ENCODE results near the gene COL9A3. TPM values are rescaled to one million over a fixed set of nuclear protein-coding genes. Genes with fewer than 3 reads are reported as not detected.

Gene COL9A3
- total RNA-seq, 1 experiment from 2014 or later, result 136 TPM

- no peak for DNase-seq (ENCODE audit: low spot score)
- CTCF ChIA-PET, result no interaction called here
- H3K9me3 Mint-ChIP-seq, result no peaks in the 10 kb centered on the region
- H3K27me3 Mint-ChIP-seq (ENCODE audit: low read depth), result peaks cover 18% of the 10 kb centered on the region
- H3K36me3 Mint-ChIP-seq, result peaks cover 30% of the 10 kb centered on the region
- H3K4me1 Mint-ChIP-seq, result peaks cover 5% of the 10 kb centered on the region
- no peak overlapping the region for H3K27ac Mint-ChIP-seq
- no peak overlapping the region for H3K4me3 Mint-ChIP-seq
- no peak for TF ChIP-seq IRF2 (CRISPR knock-in tag; IDR thresholded peaks at IDR 0.05; ENCODE audit: borderline replicate concordance, low read depth)
- no peak for TF ChIP-seq ZNF263 (CRISPR knock-in tag; IDR thresholded peaks at IDR 0.05; ENCODE audit: low read depth)
- no peak for TF ChIP-seq TCF7 (CRISPR knock-in tag; IDR thresholded peaks at IDR 0.05; ENCODE audit: low read depth)
- TF ChIP-seq EMX1 (CRISPR knock-in tag; IDR thresholded peaks at IDR 0.05), result no peak
- TF ChIP-seq SMAD4 (CRISPR knock-in tag; IDR thresholded peaks at IDR 0.05), result no peak
- TF ChIP-seq GRHL2 (CRISPR knock-in tag; IDR thresholded peaks at IDR 0.05; ENCODE audit: insufficient replicate concordance, severe bottlenecking), result no peak
- no peak for TF ChIP-seq ETV6 (CRISPR knock-in tag; IDR thresholded peaks at IDR 0.05)
- no peak for TF ChIP-seq ZNF671 (CRISPR knock-in tag; IDR thresholded peaks at IDR 0.05)
- TF ChIP-seq ELF4 (CRISPR knock-in tag; IDR thresholded peaks at IDR 0.05; ENCODE audit: low read depth), result no peak
- TF ChIP-seq NFE2L1 (CRISPR knock-in tag; IDR thresholded peaks at IDR 0.05), result no peak
- no peak for TF ChIP-seq CREB1 (CRISPR knock-in tag; IDR thresholded peaks at IDR 0.05)
- no peak for TF ChIP-seq E2F4 (CRISPR knock-in tag; IDR thresholded peaks at IDR 0.05; ENCODE audit: borderline replicate concordance, low read depth)
- no peak for TF ChIP-seq USF2 (CRISPR knock-in tag; IDR thresholded peaks at IDR 0.05)
- TF ChIP-seq AFF4 (CRISPR knock-in tag; IDR thresholded peaks at IDR 0.05; ENCODE audit: borderline replicate concordance), result no peak
- ATAC-seq, result no peak
- POLR2A ChIA-PET, result no interaction called here
Measured at GRCh38 chr20:62799459-62799858, 17.4 kb upstream of the COL9A3 start.

GRCh38 chr20:62799873-62800272 is 17.0 kb upstream of the COL9A3 start:
- ChIA-PET CTCF (no interaction called here), POLR2A (no interaction called here)
- TF ChIP-seq PRDM15 (CRISPR knock-in tag; IDR thresholded peaks at IDR 0.05) (no peak), GTF2I (CRISPR knock-in tag; conservative IDR thresholded peaks at IDR 0.05) (no peak)
- Mint-ChIP-seq H3K27me3 (ENCODE audit: low read depth) (peaks cover 14% of the 10 kb centered on the region), H3K4me1 (peaks cover 5% of the 10 kb centered on the region), H3K27ac (no peak overlapping the region), H3K9me3 (no peaks in the 10 kb centered on the region), H3K4me3 (no peak overlapping the region), H3K36me3 (peaks cover 30% of the 10 kb centered on the region)
- DNase-seq (ENCODE audit: low spot score) (no peak), ATAC-seq (no peak)

All from WTC11 (cell line).